ENCODE results near the gene RGL3.
"Not testable (repeated sequence)": the region's sequence is repeated elsewhere in the genome, so short reads cannot be mapped to it uniquely, and the experiment has no call there.

The RGL3 gene

GRCh38 chr19:11361037-11361770, 57.9 kb downstream of the RGL3 start:
- TF ChIP-seq CTCF (conservative IDR thresholded peaks at IDR 0.05; ENCODE audit: low read length) = no peak
- no peak overlapping the region for H3K4me3 ChIP-seq (ENCODE audit: low read length)
- no peak for DNase-seq (ENCODE audit: low read depth)

DNA sequence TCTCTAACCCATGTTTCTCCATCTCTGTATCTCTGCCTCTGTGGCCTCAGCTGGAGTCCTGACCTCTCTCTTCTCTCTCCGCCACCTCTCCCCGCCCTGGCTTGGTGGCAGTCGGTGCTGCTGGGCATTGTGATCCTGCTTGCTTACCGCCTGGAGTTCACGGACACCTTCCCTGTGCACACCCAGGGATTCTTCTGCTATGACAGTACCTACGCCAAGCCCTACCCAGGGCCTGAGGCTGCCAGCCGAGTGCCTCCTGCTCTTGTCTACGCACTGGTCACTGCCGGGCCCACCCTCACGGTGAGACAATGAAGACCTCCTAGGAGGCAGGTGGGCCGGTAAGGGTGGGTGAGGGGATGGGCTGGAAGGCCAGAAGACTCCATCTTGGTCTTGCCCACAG, 59.7 kb downstream of the RGL3 start:
- no peak for DNase-seq (ENCODE audit: low read depth)
- no peak overlapping the region for H3K4me3 ChIP-seq (ENCODE audit: low read length)

DNA sequence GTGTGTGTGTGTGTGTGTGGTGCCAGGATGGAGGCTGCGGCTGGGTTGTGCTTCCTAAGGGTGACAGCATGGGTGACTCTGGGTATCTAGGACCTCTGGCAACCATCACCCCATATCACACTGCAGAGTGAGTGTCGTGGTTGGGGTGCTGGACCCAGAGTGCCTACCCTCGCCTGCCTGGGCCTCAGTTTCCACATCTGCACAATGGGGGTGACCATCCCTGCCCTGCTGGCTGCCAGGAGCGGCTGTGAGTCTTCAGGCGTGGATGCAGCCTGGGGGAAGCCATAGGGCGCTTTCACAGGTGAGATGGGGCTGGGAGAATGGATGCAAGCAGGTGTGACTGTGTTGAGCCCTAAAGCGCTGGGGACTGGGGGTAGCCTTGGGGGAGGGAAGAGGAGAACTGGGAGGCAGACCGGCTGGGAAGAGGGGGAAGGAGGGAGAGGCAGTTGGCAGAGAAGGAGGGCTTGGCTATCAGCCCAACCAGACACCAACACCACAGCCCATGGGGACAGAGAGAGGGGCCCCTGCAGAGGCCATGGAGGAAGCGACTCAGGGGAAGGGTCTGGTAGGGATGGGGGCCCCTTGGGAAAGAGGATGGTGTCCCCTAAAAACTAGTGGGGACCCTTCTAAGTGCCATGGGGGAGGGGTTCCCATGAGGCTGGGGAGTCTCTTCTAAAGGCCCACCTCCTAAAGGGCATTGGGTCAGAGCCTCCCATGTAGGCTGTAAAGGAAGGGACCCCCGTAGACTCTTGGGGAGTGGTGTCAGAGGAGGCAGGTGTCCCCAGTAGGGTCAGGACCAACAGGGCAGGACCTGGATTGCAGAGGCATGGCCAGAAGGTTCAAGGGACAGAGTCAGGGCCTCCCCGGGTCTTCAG, 62.2 kb downstream of the RGL3 start:
- no peak for TF ChIP-seq CTCF (conservative IDR thresholded peaks at IDR 0.05; ENCODE audit: low read length)
- H3K4me3 ChIP-seq (ENCODE audit: low read length) = peak overlapping the region; percentile 91; the same call in 1 of the 2 replicates
- DNase-seq (ENCODE audit: low read depth) = no peak

More for the DNA sequence above, 59.7 kb downstream of the RGL3 start:
- no peak for TF ChIP-seq CTCF (conservative IDR thresholded peaks at IDR 0.05; ENCODE audit: low read length)

GRCh38 chr19:11356074-11356397, 63.1 kb downstream of the RGL3 start:
- DNase-seq (ENCODE audit: low read depth) = no peak
- H3K4me3 ChIP-seq (ENCODE audit: low read length) = peak overlapping the region; percentile 91
- no peak for TF ChIP-seq CTCF (conservative IDR thresholded peaks at IDR 0.05; ENCODE audit: low read length)

- peak; percentile 85 for DNase-seq (ENCODE audit: low read depth)
- peak within 1 kb of the TSS; percentile 91 for H3K4me3 ChIP-seq (ENCODE audit: low read length)
Observed at GRCh38 chr19:11355160-11356073, 63.7 kb downstream of the RGL3 start, which contains the start of gene PLPPR2. Gene PLPPR2 (plus strand): TSS chr19:11355432. CDS start chr19:11357674, 2,242 bp downstream.

GRCh38 chr19:11354102-11354501, 65.0 kb downstream of the RGL3 start:
- DNase-seq (ENCODE audit: low read depth); H3K4me3 ChIP-seq (ENCODE audit: low read length): not testable (repeated sequence)

More at GRCh38 chr19:11355160-11356073, 63.7 kb downstream of the RGL3 start, which contains the start of gene PLPPR2:
- TF ChIP-seq CTCF (conservative IDR thresholded peaks at IDR 0.05; ENCODE audit: low read length) = no peak

DNA sequence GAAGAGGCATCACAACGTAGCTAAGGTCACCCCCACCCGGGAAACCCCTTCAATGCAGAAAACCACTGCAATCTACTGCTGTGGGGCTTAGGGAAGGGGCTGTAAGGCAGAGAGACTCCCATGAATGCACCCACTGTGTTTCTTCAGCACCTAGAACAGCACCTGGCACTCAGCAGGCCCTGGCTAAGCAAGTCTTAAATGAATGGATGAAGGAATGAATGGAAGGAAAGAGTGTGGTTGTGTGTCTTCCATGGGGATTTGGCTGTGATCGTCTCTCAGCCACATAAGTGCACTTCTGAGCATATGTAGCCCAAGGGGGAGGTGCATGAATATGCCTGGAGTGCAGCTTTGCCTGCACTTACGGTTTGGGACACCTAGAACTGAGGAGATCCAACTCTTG, 69.9 kb downstream of the RGL3 start:
- TF ChIP-seq CTCF (conservative IDR thresholded peaks at IDR 0.05; ENCODE audit: low read length) = no peak
- DNase-seq (ENCODE audit: low read depth) = no peak
- no peak overlapping the region for H3K4me3 ChIP-seq (ENCODE audit: low read length)
